ENCODE data around the gene EPHB3.

Gene EPHB3

GRCh38 chr3:184609476-184610244 is 48.1 kb downstream of the EPHB3 start:
- ATAC-seq (ENCODE audit: low read depth) (no peak), DNase-seq (ENCODE audit: low spot score) (no peak)
- no peaks in the 10 kb centered on the region for H3K9me3 ChIP-seq (ENCODE audit: severe bottlenecking)
- no peak overlapping the region for H3K4me3 ChIP-seq (ENCODE audit: severe bottlenecking)
- H3K4me1 ChIP-seq (ENCODE audit: insufficient read depth, poor library complexity, severe bottlenecking), result no peaks in the 10 kb centered on the region
- H3K27me3 ChIP-seq (ENCODE audit: insufficient read depth, poor library complexity, severe bottlenecking), result no peaks in the 10 kb centered on the region
- no peak overlapping the region for H3K27ac ChIP-seq (ENCODE audit: poor library complexity, severe bottlenecking)
- no peak for TF ChIP-seq CTCF (IDR thresholded peaks at IDR 0.05; ENCODE audit: poor library complexity, severe bottlenecking)
- no peaks in the 10 kb centered on the region for H3K36me3 ChIP-seq (ENCODE audit: low read depth)

DNA sequence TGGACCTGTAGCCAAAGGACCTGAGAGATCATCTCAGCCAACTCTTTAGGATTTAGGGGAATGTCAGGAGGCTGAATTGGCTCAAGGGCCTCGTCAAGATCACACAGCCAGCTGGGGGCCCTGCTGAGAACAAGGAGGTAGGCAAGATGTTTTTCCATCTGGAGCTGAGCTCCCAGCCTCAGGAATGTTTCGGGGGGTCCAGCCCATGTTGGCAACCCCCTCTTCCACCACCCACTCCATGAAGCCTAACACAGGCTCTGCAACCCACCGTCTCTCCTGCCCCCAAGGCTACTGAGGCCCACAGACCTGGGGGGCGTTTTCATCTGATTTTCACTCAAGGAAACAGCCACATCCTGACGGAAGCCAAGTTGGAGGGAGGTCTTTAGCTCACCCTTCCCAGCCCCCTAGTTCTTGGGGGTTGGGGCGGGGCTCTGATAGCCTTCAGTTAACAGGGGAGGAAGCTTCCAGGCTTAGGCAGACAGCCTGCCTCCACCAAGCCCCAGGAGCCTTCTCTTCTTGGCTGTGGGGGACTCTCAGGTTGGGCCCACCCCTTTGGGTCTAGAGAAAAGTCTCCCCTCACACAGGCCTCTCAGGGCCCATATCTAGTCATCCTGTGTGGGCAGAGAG is 48.8 kb downstream of the EPHB3 start:
- Histone ChIP-seq H3K4me1 (ENCODE audit: insufficient read depth, poor library complexity, severe bottlenecking) (no peaks in the 10 kb centered on the region), H3K9me3 (ENCODE audit: severe bottlenecking) (no peaks in the 10 kb centered on the region), H3K27me3 (ENCODE audit: insufficient read depth, poor library complexity, severe bottlenecking) (no peaks in the 10 kb centered on the region), H3K36me3 (ENCODE audit: low read depth) (no peaks in the 10 kb centered on the region), H3K27ac (ENCODE audit: poor library complexity, severe bottlenecking) (no peak overlapping the region), H3K4me3 (ENCODE audit: severe bottlenecking) (no peak overlapping the region)
- DNase-seq (ENCODE audit: low spot score) (no peak), ATAC-seq (ENCODE audit: low read depth) (no peak)
- TF ChIP-seq CTCF (IDR thresholded peaks at IDR 0.05; ENCODE audit: poor library complexity, severe bottlenecking), result no peak

- H3K9me3 ChIP-seq (ENCODE audit: severe bottlenecking), result no peaks in the 10 kb centered on the region
- no peak for ATAC-seq (ENCODE audit: low read depth)
- no peak for DNase-seq (ENCODE audit: low spot score)
Observed at GRCh38 chr3:184611607-184612281, 50.2 kb downstream of the EPHB3 start.

GRCh38 chr3:184615396-184615795 is 53.8 kb downstream of the EPHB3 start:
- H3K4me3 ChIP-seq (ENCODE audit: severe bottlenecking), result no peak overlapping the region

More at GRCh38 chr3:184611607-184612281, 50.2 kb downstream of the EPHB3 start:
- TF ChIP-seq CTCF (IDR thresholded peaks at IDR 0.05; ENCODE audit: poor library complexity, severe bottlenecking), result no peak
- no peaks in the 10 kb centered on the region for H3K36me3 ChIP-seq (ENCODE audit: low read depth)
- no peak overlapping the region for H3K4me3 ChIP-seq (ENCODE audit: severe bottlenecking)
- H3K27me3 ChIP-seq (ENCODE audit: insufficient read depth, poor library complexity, severe bottlenecking), result no peaks in the 10 kb centered on the region
- H3K27ac ChIP-seq (ENCODE audit: poor library complexity, severe bottlenecking), result no peak overlapping the region
- H3K4me1 ChIP-seq (ENCODE audit: insufficient read depth, poor library complexity, severe bottlenecking), result no peaks in the 10 kb centered on the region

More at GRCh38 chr3:184615396-184615795, 53.8 kb downstream of the EPHB3 start:
- Histone ChIP-seq H3K4me1 (ENCODE audit: insufficient read depth, poor library complexity, severe bottlenecking) (peaks cover 3% of the 10 kb centered on the region), H3K27ac (ENCODE audit: poor library complexity, severe bottlenecking) (no peak overlapping the region), H3K36me3 (ENCODE audit: low read depth) (no peaks in the 10 kb centered on the region), H3K9me3 (ENCODE audit: severe bottlenecking) (no peaks in the 10 kb centered on the region), H3K27me3 (ENCODE audit: insufficient read depth, poor library complexity, severe bottlenecking) (no peaks in the 10 kb centered on the region)
- ATAC-seq (ENCODE audit: low read depth) (no peak), DNase-seq (ENCODE audit: low spot score) (no peak)
- no peak for TF ChIP-seq CTCF (IDR thresholded peaks at IDR 0.05; ENCODE audit: poor library complexity, severe bottlenecking)
